HS-5 (cell line): ENCODE results near the gene PLEKHM3.
"Not testable (repeated sequence)": the region's sequence is repeated elsewhere in the genome, so short reads cannot be mapped to it uniquely, and the experiment has no call there.

ENCODE experiments used
- DNase-seq: peaks from one replicate; pipeline ENCODE4 v3.0.0-alpha.2; 2012; ENCODE audit warnings: low read depth

Gene PLEKHM3

DNA sequence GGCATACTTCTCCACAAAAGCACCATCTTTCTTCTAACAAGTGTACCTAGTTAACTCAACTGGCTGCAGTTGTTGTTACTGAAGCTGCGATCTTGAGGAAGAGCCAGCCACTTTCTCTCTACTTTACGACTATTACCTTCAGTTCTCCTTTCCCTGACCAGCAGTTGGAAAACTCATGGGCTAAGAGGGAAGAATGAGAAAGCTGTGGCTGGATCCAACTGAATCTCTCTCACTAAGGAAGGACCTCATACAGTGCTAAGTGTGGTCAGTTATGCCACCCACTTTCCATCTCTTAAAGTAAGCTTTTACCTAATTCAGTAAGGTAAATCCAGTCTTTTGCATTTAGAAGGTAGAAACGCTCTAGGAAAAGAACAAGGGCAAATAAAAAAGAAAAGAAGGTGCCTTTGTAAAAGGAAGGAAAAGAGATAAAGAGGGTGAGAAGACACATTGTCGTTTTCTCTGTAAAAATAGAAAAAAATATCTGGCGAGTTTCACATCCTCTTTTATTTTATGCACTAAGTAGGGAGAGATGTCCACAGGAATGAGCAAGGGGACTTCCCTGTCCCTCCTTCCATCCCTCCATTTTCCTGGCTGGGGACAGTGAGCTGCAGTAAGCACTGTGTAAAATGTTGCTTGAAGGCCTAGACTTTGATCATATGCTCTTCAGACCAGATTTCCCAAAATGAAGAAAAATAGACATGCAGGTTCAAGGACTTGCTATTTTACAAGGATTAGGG, 73.4 kb downstream of the PLEKHM3 start:
- DNase-seq = no peak

DNA sequence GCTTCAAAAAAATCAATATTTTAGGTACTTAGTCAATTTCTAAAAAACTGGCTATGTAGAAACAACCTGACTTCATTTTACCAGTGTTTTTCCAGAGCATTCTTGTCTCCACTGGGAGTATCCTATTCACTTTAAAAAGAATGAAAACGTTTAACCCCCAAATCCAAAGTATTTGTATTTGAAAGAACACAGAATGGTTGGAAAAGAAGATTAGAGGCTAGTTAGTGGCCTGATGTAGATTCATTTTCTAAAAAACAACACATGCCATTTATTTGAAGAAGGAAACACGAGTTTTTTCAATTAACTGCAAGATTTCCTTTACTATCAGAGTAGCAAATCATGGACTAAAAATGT, 74.6 kb downstream of the PLEKHM3 start:
- no peak for DNase-seq

GRCh38 chr2:207950063-207950760, 75.1 kb downstream of the PLEKHM3 start:
- DNase-seq = no peak

DNA sequence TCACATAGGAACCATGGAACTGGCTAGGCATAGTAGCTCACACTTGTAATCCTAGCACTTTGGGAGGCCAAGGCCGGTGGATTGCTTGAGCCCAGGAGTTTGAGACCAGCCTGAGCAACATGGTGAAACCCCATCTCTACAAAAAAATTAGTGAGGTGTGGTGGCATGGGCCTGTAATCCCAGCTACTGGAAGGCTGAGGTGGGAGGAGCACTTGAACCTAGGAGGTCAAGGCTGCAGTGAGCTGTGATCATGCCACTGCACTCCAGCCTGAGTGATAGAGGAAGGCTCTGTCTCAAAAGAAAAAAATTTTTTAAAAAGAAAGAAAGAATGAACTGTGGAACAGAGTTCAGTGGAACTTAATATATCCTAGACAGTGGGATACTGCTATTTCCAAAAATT, 76.1 kb downstream of the PLEKHM3 start:
- DNase-seq = not testable (repeated sequence)

DNA sequence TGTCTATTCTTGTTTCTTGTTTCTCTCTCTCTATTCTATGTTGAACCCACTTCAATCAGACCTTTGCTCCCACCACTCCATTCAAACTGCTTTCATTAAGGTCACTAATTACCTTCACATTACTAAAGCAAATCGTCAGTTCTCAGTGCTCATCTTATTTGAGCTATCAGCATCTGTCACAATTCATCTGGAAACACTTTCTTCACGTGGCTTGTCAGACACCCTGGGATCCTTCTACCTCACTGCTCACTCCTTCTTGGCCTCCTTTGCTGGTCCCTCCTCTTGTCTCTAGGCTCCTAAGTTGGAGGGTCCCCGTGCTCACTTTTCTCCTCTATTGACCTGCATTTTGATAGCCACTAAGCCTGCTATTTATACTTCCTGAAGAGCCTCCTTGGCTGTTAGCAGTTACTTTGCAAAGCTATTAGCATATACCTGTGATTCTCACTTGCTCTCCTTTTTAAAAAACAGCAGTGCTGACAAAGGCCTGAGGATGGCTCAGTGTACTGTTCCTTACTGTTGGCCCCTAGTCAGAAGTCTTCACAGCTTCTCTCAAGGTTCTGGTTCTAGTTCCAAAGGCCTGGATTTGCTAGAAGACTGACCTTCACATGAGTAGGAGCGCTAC, 80.2 kb downstream of the PLEKHM3 start:
- DNase-seq = no peak

DNA sequence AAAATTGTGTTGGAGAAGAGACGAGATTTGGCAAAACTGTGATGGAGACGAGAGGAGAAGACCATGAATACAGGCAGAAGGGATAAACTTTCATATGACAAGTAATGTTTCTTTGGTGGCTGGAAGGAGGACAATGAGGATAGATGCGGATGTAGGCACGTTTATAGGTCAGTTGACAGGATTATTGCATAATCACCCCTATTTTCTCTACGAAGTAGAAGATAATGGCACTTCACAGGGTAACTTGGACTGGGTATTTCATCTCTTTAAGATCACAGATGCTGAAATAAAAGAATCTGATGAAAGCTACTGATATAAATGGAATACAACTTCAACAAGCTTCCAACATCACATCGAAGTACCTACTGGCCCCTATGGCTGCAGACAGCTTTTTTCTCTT, 81.0 kb downstream of the PLEKHM3 start:
- no peak for DNase-seq

GRCh38 chr2:207939342-207940108, 85.8 kb downstream of the PLEKHM3 start:
- no peak for DNase-seq

DNA sequence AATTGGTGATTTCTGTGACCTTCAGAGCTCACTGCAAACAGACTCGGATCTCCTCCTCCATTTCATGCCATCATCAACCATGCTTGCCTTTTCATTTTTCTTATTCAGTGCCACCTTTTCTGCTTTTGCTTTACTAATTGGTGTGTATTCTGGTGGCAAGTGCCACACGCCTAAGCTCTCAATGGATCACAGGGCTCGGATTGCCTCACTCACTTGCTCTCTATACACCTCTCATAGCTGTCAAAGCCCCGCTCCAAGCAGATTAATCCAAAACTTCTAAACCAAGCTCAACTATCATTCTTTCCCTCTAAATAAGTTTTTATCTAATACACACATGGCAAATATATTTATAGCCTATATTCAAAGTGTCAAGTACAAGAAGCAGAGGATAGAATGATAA, 86.4 kb downstream of the PLEKHM3 start:
- DNase-seq = no peak

GRCh38 chr2:207938415-207938814, 86.9 kb downstream of the PLEKHM3 start:
- no peak for DNase-seq

DNA sequence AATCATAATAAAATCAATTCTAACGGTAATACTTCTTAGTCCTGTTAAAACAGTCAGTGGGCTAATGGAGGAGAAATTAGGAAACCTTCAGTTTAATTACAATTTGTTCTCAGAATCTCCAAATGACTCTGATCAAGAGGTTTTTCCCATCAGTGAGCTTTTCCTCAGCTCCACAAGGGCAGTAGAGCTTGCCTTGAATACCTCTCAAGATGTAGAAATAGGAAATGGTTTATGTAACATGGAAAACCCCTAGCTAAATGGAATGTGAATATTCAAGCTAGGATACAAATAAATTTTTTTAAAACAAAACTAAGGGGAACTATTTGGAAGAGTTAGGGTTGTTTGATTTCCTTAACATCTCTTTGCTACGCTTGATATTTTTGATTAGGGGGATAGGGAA, 87.5 kb downstream of the PLEKHM3 start:
- no peak for DNase-seq

- DNase-seq = no peak
Observed at GRCh38 chr2:207937253-207937652, 88.1 kb downstream of the PLEKHM3 start.

DNA sequence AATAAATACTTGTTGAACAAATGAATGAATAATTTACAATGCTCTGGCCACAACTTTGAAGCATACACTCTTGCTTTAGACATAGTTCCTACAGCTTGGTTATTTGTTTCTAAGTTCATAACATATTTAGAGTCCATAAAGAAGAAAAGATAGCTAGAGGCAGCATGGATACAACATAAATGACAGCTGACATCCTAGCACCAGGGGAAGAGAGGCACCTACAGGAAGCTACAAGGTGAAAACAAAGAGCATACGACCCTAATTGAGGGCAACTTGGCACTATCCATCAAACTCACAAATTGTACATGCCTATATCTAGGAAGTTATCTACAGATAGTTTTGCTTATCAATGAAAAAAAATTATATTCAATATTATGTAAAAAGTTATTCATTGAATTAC, 88.9 kb downstream of the PLEKHM3 start:
- no peak for DNase-seq

GRCh38 chr2:207935991-207936370, 89.3 kb downstream of the PLEKHM3 start:
- DNase-seq = no peak

- DNase-seq = no peak
Observed at GRCh38 chr2:207935121-207935990, 90.0 kb downstream of the PLEKHM3 start.

DNA sequence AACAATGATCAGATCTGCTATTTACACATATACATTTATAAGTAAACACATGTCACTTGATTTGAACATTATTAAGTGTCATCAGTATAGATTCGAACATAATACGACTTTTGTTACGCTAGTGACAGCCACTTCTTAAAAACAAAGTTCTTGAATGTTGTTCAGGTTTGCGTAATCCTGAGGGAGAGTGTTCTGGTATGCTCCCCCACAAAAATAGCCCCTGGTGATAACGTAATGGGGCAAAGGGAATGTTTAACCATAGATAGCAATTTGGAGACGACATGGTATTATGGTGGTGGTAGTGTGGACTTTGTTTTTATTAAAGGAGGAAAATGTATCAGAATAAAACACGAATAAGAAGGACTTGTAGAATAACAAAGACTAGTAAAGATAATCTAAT, 90.6 kb downstream of the PLEKHM3 start:
- DNase-seq = no peak

- DNase-seq = no peak
Observed at GRCh38 chr2:207933396-207934065, 91.8 kb downstream of the PLEKHM3 start.

DNA sequence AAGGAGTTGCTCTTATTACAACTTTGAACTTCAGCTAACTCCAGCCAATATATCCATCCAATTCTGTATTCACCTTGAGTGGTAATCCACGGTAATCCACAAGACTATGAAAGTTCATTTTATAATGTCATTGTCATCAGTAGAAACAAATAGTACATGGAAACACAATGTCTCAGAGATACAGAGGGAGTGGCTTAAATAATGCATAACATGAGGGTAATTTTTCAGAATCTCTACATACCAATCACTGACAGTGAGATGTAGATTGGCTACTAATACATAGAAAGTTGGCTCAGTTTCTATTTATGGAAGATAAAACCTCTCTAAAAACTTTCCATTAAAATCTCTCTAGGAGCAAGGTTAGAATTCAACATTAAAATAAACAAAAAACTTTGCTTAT, 93.2 kb downstream of the PLEKHM3 start:
- no peak for DNase-seq

DNA sequence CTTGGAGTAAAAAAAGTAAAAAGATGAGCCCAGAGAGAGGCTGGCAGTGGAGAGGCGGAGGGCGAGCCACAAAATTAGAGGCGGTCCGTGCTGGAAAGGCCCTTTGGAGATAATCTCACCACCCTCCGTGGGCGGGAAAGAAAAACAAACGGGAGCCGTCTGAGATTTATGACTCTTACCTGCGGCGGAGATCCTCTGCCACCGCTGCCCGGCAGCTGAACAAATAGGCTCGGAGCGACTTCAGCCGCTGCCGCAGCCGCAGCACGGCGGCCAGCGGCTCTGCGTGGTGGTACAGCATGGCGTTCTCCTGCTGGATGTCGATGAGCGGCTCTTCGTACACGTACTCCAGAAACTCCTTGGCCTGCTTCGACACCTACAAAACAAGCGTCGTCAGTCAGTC, 94.6 kb downstream of the PLEKHM3 start:
- no peak for DNase-seq

- DNase-seq = no peak
Observed at GRCh38 chr2:207929923-207930322, 95.4 kb downstream of the PLEKHM3 start.

DNA sequence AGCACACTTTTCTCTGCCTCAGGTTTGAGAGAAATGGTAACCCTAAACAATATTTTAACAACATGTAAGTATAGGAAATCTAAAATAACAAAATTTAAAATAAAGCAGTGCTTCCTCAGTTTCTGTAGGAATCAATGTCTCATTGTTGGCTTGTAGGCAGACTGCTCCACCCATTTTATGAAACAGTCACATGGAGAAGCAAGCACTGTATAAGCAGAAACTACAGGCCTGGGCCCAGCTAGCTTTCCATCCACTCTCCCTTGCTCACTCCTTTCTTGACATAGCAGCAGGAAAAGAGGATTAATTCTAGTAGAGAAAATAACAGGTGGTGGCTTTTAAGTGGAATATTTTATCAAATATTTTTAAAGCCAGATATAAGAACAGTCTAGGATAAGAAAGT, 97.2 kb downstream of the PLEKHM3 start:
- no peak for DNase-seq

GRCh38 chr2:207926989-207927300, 98.4 kb downstream of the PLEKHM3 start:
- no peak for DNase-seq
